ENCODE data around the gene GOLGA7B.

GOLGA7B gene

GRCh38 chr10:97869091-97870042 lies 19.7 kb downstream of the GOLGA7B start:
- DNase-seq, result peak; percentile 85

- DNase-seq, result no peak
These were observed 21.3 kb downstream of the GOLGA7B start for GRCh38 chr10:97870990-97871389.

- no peak for DNase-seq
These were observed 23.9 kb downstream of the GOLGA7B start for GRCh38 chr10:97873569-97873968.

GRCh38 chr10:97874332-97874731 lies 24.7 kb downstream of the GOLGA7B start:
- DNase-seq, result no peak

GRCh38 chr10:97875391-97875790 lies 25.7 kb downstream of the GOLGA7B start:
- DNase-seq, result no peak

- no peak for DNase-seq
These were observed 26.8 kb downstream of the GOLGA7B start for GRCh38 chr10:97876402-97876801.

GRCh38 chr10:97879241-97879640 lies 29.6 kb downstream of the GOLGA7B start:
- DNase-seq, result no peak

GRCh38 chr10:97880109-97880508 lies 30.5 kb downstream of the GOLGA7B start:
- DNase-seq, result no peak

GRCh38 chr10:97882142-97883091 lies 32.8 kb downstream of the GOLGA7B start:
- peak; percentile 37 for DNase-seq

GRCh38 chr10:97883092-97883485 lies 33.4 kb downstream of the GOLGA7B start:
- DNase-seq, result no peak

GRCh38 chr10:97886286-97886685 lies 36.6 kb downstream of the GOLGA7B start:
- no peak for DNase-seq

- DNase-seq, result no peak
These were observed 37.8 kb downstream of the GOLGA7B start for GRCh38 chr10:97887399-97887798.

GRCh38 chr10:97888134-97888533 lies 38.5 kb downstream of the GOLGA7B start:
- DNase-seq, result no peak

GRCh38 chr10:97888641-97889262 lies 39.1 kb downstream of the GOLGA7B start:
- DNase-seq, result peak; percentile 12

- DNase-seq, result peak; percentile 10
These were observed 40.0 kb downstream of the GOLGA7B start for GRCh38 chr10:97889461-97890265.

GRCh38 chr10:97891497-97892167 lies 42.0 kb downstream of the GOLGA7B start:
- no peak for DNase-seq

GRCh38 chr10:97892506-97892905 lies 42.9 kb downstream of the GOLGA7B start:
- DNase-seq, result no peak

- no peak for DNase-seq
These were observed 43.3 kb downstream of the GOLGA7B start for GRCh38 chr10:97892939-97893338.

- no peak for DNase-seq
These were observed 44.4 kb downstream of the GOLGA7B start for GRCh38 chr10:97894092-97894491.

- no peak for DNase-seq
These were observed 45.4 kb downstream of the GOLGA7B start for GRCh38 chr10:97895084-97895483.

- DNase-seq, result no peak
These were observed 46.3 kb downstream of the GOLGA7B start for GRCh38 chr10:97895915-97896314.
